ENCODE measurements around the gene MAST2. TPM values are rescaled to one million over a fixed set of nuclear protein-coding genes. Genes with fewer than 3 reads are reported as not detected.

MAST2 gene
- total and polyA plus RNA-seq, 9 of the 15 experiments (the other 6 are each of a cell fraction or from before 2014, with no cell fraction given) = 0.73 to 32.0 (median 17.8) TPM

- TF ChIP-seq E2F5 (CRISPR knock-in tag; IDR thresholded peaks at IDR 0.05) (no peak), RBBP5 (IDR thresholded peaks at IDR 0.05; ENCODE audit: borderline replicate concordance, insufficient read depth, low read length, poor library complexity, severe bottlenecking) (no peak), BHLHE40 (IDR thresholded peaks at IDR 0.05; ENCODE audit: low read length) (peak; percentile 86), ZNF668 (CRISPR knock-in tag; IDR thresholded peaks at IDR 0.05) (no peak), EWSR1 (IDR thresholded peaks at IDR 0.05; ENCODE audit: borderline replicate concordance, low read depth, partially characterized antibody) (no peak), ZSCAN29 (IDR thresholded peaks at IDR 0.05) (no peak), MEF2D (tag; conservative IDR thresholded peaks at IDR 0.05; ENCODE audit: low read depth) (0 out of 2 replicates have a peak, but pooled peaks have one; percentile 1), NFIX (CRISPR knock-in tag; IDR thresholded peaks at IDR 0.05; ENCODE audit: low read depth) (no peak), GATA2 (CRISPR knock-in tag; IDR thresholded peaks at IDR 0.05) (peak; percentile 49), HDAC2 (IDR thresholded peaks at IDR 0.05) (no peak), ZBTB7A (IDR thresholded peaks at IDR 0.05; ENCODE audit: borderline replicate concordance, control insufficient read depth, low read depth, low read length) (no peak), ZNF75A (CRISPR knock-in tag; IDR thresholded peaks at IDR 0.05) (no peak), TOE1 (IDR thresholded peaks at IDR 0.05; ENCODE audit: borderline replicate concordance) (no peak), TOE1 (CRISPR knock-in tag; IDR thresholded peaks at IDR 0.05; ENCODE audit: borderline replicate concordance, low read depth) (no peak), ZNF449 (CRISPR knock-in tag; IDR thresholded peaks at IDR 0.05) (no peak), FOXP1 (CRISPR knock-in tag; IDR thresholded peaks at IDR 0.05) (no peak), MTA1 (IDR thresholded peaks at IDR 0.05; ENCODE audit: borderline replicate concordance) (no peak), CBX5 (IDR thresholded peaks at IDR 0.05; ENCODE audit: borderline replicate concordance, low read depth) (no peak), ZNF764 (CRISPR knock-in tag; IDR thresholded peaks at IDR 0.05; ENCODE audit: low read depth) (no peak), ZBTB26 (CRISPR knock-in tag; IDR thresholded peaks at IDR 0.05) (no peak), MTA2 (IDR thresholded peaks at IDR 0.05; ENCODE audit: low read depth) (no peak), MNT (conservative IDR thresholded peaks at IDR 0.05) (peak; percentile 73 to 81), NELFE (IDR thresholded peaks at IDR 0.05; ENCODE audit: insufficient read depth, insufficient read length) (no peak), ZNF277 (CRISPR knock-in tag; IDR thresholded peaks at IDR 0.05; ENCODE audit: borderline replicate concordance) (no peak)
These were observed 250.3 kb downstream of the MAST2 start (continued) for GRCh38 chr1:46053734-46054133.
